NCI-H1105 (cell line): ENCODE results near the gene C1QTNF1.

Source experiments
- DNase-seq: peaks from one replicate; lab custom pipeline; 2025; lab: John Stamatoyannopoulos, UW

The C1QTNF1 gene

DNA sequence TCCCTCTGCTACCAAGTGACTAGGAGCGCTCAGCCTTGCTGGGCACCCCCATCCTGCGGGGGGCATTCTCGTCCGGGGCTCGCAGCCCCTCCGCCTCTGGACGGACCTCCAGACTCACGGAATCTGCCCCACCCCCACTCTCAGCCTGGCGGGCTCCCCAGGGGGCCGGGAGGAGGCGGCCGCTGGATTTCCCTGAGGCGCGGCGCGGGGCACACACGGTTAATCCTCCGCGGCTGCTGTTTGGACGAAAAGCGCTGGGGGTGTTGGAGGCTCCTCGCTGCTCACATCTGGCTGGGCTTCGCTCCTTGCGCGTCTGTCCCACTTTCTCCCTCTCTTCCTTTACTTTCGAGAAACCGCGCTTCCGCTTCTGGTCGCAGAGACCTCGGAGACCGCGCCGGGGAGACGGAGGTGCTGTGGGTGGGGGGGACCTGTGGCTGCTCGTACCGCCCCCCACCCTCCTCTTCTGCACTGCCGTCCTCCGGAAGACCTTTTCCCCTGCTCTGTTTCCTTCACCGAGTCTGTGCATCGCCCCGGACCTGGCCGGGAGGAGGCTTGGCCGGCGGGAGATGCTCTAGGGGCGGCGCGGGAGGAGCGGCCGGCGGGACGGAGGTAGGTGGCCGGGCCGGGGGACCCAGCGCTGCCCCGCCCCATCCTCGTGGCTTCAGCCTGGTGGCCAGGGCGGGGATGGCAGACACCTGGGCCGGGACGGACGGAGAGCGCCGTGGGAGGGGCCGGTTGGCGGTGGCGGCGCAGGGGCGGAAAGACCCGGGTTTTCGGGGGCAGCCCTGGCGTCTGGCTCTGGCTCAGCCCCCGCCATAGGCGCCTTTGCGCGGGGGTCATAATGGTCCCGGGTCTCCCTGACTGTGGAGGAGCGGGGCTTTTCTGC is at the start of gene C1QTNF1:
TSS of gene C1QTNF1 (plus strand) at position 284 of the 886 bp plus-strand sequence. CDS start 19,800 bp downstream, outside the sequence.
- no peak for DNase-seq

DNA sequence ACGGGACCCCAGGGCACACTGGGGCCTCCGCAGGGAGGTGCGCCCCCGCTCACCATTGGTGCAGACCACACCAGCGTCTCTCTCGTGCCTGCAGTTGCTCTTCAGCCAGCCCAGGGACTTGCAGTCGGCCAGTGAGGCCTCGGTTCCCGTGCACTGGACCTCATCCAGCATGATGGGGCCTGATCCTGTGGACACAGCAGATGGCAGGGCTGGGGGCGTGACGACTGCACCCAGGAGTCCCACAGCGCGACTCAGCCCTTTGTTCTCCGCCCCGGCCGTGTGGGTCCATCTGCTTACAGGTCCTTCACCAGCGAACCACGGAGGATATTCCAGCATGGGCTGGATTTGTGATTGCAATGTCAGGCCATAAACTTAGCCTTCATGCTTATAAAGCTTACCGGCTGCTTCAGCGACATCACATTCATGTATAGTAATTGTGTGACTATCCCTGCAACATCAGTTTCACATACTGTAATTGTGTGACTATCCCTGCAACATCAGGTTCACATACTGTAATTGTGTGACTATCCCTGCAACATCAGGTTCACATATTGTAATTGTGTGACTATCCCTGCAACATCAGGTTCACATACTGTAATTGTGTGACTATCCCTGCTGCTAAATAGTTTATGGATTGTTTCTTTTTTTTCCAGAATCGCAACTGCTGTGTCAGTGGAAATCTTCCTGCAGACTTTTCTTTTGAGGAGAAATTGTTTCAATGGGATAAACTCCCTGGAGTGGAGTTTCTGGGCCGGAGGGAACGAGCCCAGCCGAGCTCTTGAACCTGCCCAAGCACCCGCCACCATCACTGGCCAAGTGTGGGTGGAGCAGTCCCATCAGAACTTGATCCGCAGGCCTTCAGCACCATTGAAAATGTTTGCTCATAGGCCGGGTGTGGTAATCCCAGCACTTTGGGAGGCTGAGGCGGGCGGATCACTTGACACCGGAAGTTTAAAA is 49.1 kb upstream of the C1QTNF1 start:
- DNase-seq, result no peak

GRCh38 chr17:78976907-78977680 is 46.9 kb upstream of the C1QTNF1 start:
- DNase-seq, result no peak

DNA sequence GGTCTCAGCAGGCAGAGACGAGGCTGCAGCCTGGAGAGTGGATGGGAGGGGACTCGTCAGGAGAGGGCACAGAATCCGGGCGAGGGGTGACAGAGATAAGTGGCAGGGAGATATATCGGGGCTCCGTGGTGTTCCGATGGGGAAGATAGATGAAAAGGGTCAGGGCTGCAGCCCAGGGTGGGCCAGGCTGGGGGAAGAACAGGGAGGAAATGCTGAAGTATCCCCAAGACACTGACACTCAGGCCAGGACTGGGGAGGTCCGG is 46.4 kb upstream of the C1QTNF1 start:
- DNase-seq, result no peak

- DNase-seq, result no peak
These were observed 45.7 kb upstream of the C1QTNF1 start for GRCh38 chr17:78977997-78978973.

GRCh38 chr17:78979780-78980623 is 44.0 kb upstream of the C1QTNF1 start, which contains the start of gene LGALS3BP:
Gene LGALS3BP (minus strand): TSS chr17:78979923. CDS start chr17:78977191, 2,732 bp downstream.
- DNase-seq, result peak; percentile 82

- DNase-seq, result no peak
These were observed 43.4 kb upstream of the C1QTNF1 start for GRCh38 chr17:78980624-78980972.

DNA sequence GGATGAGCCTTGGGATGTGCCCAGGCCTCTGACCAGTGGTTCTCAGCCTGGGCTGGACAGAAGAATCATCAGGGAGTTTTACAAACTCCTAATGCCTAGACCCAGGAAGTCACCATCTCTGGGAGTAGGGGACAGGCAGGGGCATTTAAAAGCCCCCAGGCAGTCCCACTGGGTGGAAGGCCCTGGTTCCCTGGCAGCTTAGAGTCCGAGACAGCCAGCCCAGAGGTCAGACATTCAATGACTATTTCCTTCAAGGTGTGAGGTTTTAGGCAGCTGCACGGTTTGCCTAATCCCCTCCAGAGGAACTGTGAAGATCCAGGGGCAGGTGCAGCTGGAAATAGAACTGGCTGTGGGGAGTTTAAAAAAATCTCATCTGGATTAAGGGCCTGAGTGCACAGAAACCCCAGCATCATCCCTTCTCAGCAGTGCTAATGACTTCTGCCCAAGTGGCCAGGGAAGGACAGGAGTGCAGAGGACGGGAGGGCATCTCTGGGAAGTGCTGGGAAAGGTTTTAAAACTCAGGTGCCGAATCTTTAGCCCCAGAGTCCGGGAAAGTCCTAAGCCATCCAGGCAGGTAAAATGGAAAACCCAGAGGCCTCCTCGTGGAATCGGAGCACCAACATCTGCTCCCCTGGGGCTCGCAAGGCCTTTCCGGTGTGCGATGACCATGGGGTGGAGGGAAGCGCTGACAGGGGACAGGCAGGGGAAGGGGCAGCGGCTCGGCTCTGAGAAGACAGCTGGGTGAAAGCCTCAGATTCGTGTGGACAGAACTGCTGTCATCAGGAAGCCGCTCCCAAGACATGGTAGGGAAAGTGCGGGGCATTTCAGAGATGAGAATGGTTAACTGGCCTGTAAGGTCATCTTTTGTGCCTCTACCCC is 42.7 kb upstream of the C1QTNF1 start:
- DNase-seq, result no peak

DNA sequence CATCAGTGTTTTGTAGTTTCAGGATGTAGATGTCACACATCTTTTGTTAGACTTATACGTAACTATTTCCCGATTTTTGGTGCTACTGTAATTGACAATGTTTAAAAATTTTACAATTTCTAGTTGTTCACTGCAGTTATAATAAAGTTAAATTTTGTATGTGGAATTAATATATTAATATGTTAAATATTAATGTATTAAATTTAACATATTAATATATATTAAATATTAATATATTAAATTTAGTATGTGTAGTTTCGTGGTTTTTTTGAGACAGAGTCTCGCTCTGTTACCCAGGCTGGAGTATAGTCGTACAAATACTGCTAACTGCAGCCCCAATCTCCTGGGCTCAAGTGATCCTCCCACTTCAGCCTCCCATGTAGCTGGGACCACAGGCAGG is 38.6 kb upstream of the C1QTNF1 start:
- DNase-seq, result no peak

GRCh38 chr17:78986048-78986648 is 37.8 kb upstream of the C1QTNF1 start:
- DNase-seq, result no peak

GRCh38 chr17:78986649-78987328 is 37.2 kb upstream of the C1QTNF1 start:
- no peak for DNase-seq

GRCh38 chr17:78988152-78988551 is 35.8 kb upstream of the C1QTNF1 start:
- no peak for DNase-seq

- no peak for DNase-seq
These were observed 33.5 kb upstream of the C1QTNF1 start for GRCh38 chr17:78990349-78991016.

DNA sequence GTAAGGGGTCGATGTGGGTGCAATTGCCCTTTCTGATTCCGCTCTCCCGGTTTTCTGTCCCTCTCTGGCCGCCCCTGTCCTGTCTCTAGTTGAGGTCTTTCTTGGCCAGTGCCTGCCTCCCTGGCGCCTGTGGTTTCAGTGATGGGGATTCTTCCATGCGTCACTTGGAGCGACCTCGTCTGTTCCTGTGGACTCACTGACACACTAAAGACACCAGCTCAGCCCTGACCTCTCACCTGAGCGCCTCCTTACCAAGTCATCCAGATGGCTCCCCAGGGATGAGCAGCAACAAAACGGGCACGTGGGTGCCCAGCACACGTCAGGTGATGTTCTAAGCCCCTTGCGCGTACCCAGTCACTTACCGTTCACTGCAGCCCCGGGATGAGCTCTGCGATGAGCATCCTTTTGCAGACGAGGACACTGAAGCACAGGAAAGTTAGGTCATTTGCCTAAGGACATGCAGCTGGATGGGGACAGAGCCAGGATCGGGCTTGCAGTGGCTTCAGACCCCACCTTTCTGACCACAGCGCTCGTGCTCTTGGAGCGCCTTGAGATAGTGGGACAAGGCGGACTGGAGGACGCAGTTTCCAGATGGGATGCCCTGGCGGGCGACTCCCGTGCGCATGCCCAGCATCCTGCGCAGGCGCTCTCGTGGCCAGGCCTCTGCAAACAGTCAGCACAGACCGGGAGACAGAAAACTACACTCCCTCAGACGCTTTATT is 32.8 kb upstream of the C1QTNF1 start:
- DNase-seq, result no peak

GRCh38 chr17:78991906-78992532 is 31.9 kb upstream of the C1QTNF1 start:
- DNase-seq, result no peak

DNA sequence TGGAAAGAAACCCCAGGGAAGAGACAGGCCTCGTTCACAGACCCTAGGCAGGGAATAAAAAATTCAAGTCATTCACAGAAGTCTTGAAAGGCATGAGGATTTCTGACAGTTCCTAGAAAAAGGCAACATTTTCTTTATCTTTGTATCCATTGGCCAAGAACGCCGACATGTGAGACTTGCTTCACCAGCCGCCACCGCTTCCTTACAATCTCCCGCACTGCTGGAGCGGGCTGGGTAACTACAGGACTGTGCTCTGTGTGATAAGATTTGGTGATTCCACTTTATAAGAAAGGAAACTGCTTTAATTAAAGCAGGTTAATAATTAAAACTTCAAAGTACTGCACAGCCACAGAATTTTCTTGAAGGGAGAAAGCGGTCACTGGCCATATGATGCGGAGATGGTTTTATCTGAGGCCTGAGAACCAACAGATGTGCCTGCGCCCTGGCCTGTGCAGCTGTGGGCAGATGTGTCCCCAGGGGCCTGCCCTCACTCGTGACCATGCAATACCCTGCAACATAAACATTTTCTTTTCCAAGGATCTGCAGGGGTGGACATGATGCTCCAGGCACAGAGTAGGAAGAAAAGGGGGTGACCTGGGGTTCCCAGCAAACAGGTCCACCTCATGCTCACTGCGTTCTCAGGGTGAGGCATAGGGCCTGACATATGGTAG is 31.3 kb upstream of the C1QTNF1 start:
- DNase-seq, result no peak
